SKM-1 (cell line): ENCODE measurements around the gene DIP2C.
"Not testable (repeated sequence)": the region's sequence is repeated elsewhere in the genome, so short reads cannot be mapped to it uniquely, and the experiment has no call there.

Experiments used
- DNase-seq: peaks from one replicate; lab custom pipeline; 2025; ENCODE audit not compliant: unreplicated experiment; lab: John Stamatoyannopoulos, UW

Gene DIP2C

GRCh38 chr10:266974-267425 is 422.5 kb downstream of the DIP2C start:
- no peak for DNase-seq

- DNase-seq: not testable (repeated sequence)
Measured at GRCh38 chr10:265816-266588, 423.5 kb downstream of the DIP2C start.

GRCh38 chr10:265074-265440 is 424.4 kb downstream of the DIP2C start:
- not testable (repeated sequence) for DNase-seq

GRCh38 chr10:264160-265073 is 425.1 kb downstream of the DIP2C start:
- DNase-seq: not testable (repeated sequence)

GRCh38 chr10:260819-261429 is 428.5 kb downstream of the DIP2C start:
- no peak for DNase-seq

GRCh38 chr10:251982-252582 is 437.4 kb downstream of the DIP2C start:
- DNase-seq: no peak

- DNase-seq: no peak
Measured at GRCh38 chr10:248307-248706, 441.2 kb downstream of the DIP2C start.

- DNase-seq: no peak
Measured at GRCh38 chr10:247480-247879, 442.0 kb downstream of the DIP2C start.

GRCh38 chr10:246431-246830 is 443.0 kb downstream of the DIP2C start:
- DNase-seq: no peak

GRCh38 chr10:244227-244626 is 445.2 kb downstream of the DIP2C start:
- DNase-seq: no peak

- DNase-seq: no peak
Measured at GRCh38 chr10:241966-242643, 447.4 kb downstream of the DIP2C start.

GRCh38 chr10:241451-241850 is 448.0 kb downstream of the DIP2C start:
- DNase-seq: no peak

GRCh38 chr10:239109-239508 is 450.4 kb downstream of the DIP2C start:
- DNase-seq: no peak

GRCh38 chr10:235915-236314 is 453.6 kb downstream of the DIP2C start:
- no peak for DNase-seq

- DNase-seq: no peak
Measured at GRCh38 chr10:234708-235406, 454.6 kb downstream of the DIP2C start.

- DNase-seq: no peak
Measured at GRCh38 chr10:232878-233277, 456.6 kb downstream of the DIP2C start.

GRCh38 chr10:232061-232460 is 457.4 kb downstream of the DIP2C start:
- DNase-seq: no peak

- DNase-seq: no peak
Measured at GRCh38 chr10:230758-231157, 458.7 kb downstream of the DIP2C start.

GRCh38 chr10:228366-228765 is 461.1 kb downstream of the DIP2C start:
- no peak for DNase-seq

- DNase-seq: no peak
Measured at GRCh38 chr10:227014-227413, 462.5 kb downstream of the DIP2C start.
